Measurements from ENCODE around the gene EIF4G3.
A peak's percentile ranks its signal among the peaks of the same experiment; 100 is the strongest.
"Not testable (repeated sequence)": the region's sequence is repeated elsewhere in the genome, so short reads cannot be mapped to it uniquely, and the experiment has no call there.

Gene EIF4G3, protein sequence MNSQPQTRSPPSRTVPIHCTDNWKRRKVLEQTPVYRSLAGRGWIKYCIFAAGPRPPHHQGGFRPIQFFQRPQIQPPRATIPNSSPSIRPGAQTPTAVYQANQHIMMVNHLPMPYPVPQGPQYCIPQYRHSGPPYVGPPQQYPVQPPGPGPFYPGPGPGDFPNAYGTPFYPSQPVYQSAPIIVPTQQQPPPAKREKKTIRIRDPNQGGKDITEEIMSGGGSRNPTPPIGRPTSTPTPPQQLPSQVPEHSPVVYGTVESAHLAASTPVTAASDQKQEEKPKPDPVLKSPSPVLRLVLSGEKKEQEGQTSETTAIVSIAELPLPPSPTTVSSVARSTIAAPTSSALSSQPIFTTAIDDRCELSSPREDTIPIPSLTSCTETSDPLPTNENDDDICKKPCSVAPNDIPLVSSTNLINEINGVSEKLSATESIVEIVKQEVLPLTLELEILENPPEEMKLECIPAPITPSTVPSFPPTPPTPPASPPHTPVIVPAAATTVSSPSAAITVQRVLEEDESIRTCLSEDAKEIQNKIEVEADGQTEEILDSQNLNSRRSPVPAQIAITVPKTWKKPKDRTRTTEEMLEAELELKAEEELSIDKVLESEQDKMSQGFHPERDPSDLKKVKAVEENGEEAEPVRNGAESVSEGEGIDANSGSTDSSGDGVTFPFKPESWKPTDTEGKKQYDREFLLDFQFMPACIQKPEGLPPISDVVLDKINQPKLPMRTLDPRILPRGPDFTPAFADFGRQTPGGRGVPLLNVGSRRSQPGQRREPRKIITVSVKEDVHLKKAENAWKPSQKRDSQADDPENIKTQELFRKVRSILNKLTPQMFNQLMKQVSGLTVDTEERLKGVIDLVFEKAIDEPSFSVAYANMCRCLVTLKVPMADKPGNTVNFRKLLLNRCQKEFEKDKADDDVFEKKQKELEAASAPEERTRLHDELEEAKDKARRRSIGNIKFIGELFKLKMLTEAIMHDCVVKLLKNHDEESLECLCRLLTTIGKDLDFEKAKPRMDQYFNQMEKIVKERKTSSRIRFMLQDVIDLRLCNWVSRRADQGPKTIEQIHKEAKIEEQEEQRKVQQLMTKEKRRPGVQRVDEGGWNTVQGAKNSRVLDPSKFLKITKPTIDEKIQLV (N-terminal part only)

DNA sequence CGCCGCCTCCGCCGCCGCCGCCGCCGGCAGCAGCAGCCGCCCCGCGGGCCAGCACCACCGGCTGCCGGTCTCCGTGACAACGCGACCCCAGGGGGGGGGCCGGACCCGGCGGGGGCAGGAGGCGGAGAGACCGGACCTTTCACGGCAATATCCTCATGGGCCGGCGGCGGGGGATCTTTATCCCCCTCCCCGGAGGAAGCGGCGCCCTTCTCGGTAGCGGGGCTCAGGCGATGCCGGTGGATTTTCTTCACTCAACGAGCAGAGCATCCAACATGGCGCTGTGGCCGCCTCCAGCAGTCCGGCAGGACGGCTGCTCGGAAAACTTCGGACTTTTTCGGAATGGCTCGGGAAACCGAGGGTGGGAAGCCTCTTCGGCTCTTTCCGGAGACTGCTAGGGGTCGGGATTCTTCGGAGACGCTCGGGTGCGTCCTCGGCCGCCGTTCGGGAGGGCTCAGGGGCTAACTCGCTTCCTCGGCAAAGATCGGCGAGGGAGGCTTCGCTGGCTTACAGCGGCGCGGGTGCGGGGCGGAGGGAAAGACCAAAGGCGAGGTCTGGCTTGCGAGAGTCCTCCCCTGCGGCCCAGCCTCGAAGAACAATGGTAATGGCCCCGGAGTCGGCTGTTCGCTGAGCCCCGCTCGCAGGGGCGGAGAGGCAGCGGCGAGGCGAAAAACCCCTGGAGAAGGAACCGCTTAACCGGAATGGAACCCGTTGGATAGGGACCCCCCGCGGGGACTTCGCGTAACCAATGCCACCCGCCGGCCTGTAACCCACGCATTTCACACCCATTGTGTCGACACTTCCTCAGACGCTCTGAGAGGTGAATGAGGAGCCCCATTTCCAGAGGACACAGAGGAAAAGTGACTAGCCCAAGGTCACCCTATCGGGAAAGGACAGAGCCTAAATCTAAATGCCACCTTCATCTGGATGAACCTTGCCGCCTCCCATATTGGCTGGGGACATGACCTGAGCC lies at the start of gene EIF4G3:
Gene EIF4G3, minus strand, starts transcription at position 312 of the 970 bp plus-strand sequence. CDS start 174,155 bp downstream, outside the sequence.
- peak; percentile 99 for DNase-seq (ENCODE audit: low read depth, low spot score)

DNA sequence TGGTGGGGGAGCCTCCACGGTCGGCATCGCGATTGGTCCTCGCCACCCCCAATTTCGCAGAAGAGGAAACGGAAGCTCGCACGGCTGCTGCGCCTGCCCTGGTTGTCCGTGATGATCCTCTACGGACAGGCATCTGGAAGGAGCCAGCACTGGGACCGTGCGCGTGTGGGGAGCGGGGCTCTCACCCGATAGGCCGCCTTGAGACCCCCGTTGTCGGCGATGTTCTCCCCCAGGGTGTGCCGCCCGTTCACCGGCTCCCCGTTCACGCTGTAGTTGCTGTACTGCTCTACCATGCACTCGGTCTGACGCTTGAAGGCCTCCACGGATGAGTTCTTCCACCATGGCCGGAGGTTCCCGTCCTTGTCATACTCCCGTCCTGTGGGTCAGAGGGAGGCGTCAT lies 48.4 kb upstream of the EIF4G3 start:
- no peak for DNase-seq (ENCODE audit: low read depth, low spot score)

DNA sequence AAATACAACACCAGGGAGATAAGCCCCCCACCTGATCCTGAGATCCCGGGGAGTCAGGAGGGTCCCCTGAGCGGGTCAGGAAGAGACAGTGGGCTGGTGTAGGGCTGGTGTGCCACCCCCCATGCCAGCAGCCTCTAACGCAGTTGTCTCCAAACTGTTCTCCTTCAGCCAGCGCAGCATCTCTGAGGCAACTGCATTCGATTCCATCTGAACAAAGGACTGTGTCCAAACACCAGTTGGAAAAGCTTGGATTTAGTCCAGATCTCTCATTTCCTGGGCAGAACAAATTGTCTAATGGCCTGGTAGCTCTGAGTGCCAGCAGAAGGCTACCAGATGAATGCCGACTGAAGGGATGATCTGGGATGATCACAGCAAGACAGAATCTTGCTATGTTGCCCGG lies 44.1 kb upstream of the EIF4G3 start:
- DNase-seq (ENCODE audit: low read depth, low spot score) = no peak

DNA sequence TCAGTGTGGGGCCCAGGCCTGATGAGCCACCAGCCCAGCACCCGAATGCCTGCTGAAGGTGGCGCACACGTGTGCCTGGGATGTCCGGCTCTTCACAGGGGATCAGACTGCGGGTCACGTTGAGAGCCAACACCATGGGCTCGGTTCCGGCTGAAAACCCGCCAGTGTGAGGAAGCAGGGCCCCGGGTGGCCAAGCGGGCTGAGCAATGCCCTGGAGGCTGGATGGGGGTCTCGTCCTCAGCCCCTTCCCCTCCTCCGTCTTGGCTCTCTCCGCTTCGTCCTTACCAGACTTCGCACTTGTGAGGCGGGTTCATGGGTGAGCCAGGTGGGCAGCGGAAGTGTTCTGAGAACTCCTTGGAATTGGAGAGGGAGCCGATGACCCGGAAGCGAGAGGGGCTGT lies 43.0 kb upstream of the EIF4G3 start:
- DNase-seq (ENCODE audit: low read depth, low spot score) = no peak

DNA sequence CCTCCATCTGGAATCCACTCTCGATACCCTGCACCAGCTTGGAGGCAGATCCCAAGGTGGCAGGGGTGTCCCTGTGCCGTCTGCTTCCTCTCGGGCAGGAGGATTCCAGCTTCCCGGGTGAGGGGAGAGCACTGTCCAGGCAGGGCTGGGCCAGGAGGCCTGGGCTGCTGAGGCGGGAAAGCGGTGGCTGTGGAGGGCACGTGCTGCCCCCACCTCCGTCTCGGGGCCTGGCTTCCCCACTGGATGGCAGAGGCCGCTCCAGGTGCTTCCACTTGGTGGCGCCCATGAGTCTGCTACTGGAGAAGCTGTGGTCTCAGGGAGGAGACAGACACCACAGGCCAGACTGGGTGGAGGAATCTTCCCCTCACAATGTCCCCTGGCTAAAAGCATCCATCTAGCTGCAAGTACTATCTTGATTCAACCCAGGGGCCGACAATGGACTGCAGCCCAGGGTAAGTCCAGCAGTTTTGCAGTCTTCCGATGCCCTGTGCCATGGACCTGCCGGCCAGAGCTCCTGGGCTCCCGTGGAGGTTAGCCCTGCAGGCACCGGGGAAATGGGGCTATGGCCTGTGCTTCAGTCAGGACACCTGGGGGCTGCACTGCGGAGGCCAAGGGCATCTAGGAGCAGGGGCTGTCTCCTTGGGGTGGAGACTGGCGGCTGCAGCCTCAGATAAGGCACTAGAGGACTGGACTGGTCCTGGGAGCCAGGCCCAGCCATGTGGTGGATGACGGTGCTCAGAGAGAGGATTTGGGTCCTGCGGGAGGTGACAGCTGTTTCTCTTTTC lies 41.3 kb upstream of the EIF4G3 start:
- DNase-seq (ENCODE audit: low read depth, low spot score) = peak; percentile 7

DNA sequence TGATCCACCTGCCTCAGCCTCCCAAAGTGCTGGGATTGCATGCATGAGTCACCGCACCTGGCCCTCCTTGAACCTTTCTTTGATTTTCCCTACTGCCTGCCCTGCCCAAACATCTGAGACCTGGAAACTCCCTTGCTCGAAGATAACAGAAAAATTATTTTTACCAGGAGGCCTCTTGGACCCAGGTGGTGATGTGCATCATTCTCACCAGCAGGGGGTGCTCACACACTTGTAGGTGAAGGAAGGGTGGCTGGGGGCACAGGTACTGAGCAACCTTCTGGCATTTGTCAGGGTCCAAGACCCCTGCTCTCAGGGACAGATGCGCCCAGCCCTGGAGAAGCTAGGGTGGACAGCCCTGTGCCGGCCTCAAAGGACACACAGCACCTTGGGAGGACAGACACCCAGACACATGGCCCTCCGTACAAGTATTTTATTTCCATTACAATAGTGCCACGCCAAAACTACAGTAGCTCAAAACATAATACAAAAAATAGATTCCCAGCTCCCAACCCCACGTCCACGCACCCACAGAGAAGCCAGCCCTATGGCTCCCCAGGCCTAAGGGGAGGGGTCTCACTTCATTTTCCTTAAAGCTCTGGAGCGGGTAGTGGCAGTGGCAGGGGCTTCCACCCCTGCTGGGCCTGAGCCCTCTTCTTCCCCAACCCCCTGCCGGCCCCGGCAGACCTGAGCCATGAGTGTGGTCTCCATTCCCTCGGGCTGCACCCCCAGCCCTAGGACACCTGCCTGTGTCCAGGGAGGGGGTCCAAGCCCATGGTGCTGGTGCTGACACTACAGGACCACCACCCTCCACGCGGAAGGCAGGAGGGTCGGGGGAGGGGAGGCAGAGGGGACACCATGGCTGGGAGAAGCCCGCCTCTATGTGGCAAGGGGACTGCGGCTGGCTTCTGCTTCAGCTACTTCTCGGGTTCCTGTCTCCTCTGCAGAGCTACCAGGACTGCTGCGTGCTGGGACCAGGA lies 40.4 kb upstream of the EIF4G3 start:
- DNase-seq (ENCODE audit: low read depth, low spot score) = peak; percentile 27

DNA sequence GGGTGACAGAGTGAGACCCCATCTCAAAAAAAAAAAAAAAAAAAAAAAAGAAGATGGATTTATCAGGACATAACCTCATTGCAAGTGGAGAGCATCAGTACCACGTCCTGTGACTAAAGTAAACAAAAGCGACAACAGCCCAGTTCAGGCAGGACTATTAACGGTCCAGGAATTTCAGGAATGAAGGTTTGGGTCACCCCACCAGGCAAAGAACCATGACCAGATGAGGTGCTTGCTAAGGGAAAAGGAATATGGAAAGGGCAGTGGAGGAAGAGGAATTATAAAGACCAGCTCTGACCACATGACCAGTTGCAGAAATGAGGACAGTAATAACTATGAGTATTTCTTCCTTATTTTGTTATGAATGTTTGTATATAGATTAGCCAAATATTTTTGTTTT lies 35.4 kb upstream of the EIF4G3 start:
- no peak for DNase-seq (ENCODE audit: low read depth, low spot score)

DNA sequence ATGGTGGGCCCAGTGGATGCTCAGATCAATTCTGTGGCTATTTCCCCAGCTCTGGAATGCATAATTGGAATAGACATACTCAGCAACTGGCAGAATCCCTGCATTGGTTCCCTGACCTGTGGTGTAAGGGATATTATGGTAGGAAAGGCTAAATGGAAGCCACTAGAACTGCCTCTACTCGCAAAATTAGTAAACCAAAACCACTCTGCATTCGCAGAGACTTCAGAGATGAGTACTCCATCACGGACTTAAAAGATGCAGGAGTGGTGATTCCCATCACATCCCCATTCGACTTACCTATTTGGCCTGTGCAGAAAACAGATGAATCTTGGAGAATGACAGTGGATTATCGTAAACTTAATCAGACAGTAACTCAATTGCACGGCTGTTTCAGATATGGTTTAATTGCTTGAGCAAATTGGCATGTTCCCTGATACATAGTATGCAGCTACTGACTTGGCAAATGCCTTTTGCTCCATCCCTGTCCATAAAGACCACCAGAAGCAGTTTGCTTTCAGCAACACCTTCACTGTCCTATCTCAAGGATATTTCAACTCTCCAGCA lies 31.5 kb upstream of the EIF4G3 start:
- not testable (repeated sequence) for DNase-seq (ENCODE audit: low read depth, low spot score)

DNA sequence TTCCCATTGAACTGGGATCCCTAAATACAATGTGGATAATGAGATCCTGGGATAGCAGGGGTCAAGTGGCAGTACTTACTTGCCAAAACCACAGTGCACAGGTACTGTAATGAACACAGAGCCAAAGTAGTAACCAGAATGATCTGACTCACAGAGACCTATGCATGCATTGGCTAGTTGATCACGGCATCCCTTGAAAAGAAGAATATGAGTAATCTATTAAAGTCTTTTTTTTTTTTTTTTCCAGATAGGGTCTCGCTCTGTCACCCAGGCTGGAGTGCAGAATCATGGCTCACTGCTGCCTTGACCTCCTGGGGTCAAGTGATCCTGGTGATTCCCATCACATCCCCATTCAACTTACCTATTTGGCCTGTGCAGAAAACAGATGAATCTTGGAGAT lies 29.4 kb upstream of the EIF4G3 start:
- no peak for DNase-seq (ENCODE audit: low read depth, low spot score)

DNA sequence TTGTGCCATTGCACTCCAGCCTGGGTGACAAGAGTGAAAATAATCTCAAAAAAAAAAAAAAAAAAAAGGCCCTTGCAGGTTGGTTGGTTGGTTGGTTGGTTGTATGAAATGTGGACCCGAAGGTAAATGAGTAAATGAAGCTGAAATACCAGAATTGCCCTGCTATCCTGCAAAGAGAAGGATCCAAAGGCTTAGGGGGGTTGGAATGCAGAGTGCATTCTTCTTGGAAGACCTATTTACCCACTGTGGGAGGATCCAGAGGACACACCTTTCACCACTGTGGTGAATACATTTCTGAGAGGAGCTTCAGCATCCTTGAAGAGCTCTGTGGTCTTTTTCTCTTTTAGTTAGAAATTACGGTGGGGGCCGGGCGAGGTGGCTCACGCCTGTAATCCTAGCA lies 28.7 kb upstream of the EIF4G3 start:
- no peak for DNase-seq (ENCODE audit: low read depth, low spot score)

DNA sequence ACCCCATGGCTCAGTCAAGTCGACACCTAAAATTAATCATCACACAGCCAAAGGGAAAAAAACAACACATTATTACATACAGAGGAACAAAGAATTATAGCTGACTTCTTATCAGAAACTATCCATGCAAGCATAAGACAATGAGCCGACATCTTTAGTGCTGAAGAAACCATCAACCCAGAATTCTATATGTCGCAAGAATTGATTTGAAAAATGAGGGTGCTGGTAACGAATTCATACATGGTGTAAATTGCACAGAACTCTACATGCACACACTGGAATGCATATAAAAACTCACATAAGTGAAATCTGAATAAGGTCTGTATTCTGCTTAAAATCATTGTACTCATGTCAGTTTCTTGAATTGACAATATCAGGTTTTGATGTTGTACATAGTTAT lies 25.0 kb upstream of the EIF4G3 start:
- DNase-seq (ENCODE audit: low read depth, low spot score) = no peak

DNA sequence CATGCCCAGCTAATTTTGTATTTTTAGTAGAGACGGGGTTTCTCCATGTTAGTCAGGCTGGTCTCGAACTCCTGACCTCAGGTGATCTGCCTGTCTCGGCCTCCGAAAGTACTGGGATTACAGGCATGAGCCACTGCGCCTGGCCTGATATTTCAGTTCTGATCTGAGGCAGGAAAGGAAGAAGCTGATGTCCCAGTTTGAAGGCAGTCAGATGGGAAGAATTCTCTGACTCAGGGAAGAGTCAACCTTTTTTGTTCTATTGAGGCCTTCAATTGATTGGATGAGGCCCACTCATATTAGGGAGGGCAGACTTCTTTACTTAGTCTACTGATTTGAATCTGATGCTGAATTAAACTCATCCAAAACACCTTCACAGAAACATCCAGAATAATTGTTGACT lies 24.5 kb upstream of the EIF4G3 start:
- DNase-seq (ENCODE audit: low read depth, low spot score) = not testable (repeated sequence)

DNA sequence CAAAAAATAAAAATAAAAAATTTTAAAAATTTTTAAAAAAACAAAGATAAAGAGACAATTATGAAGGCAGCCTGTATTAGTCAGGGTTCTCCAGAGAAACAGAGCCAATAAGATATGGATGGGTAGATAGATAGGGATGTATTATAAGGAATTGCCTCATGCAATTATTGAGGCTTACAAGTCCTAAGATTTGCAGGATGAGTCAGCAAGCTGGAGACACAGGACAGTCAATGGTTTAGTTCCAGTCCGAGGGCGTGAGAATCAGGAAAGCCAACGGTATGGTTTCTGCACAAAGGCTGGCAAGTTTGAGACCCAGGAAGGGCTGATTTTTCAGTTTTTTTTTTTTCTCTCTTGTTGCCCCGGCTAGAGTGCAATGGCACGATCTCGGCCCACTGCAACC lies 24.1 kb upstream of the EIF4G3 start:
- no peak for DNase-seq (ENCODE audit: low read depth, low spot score)

DNA sequence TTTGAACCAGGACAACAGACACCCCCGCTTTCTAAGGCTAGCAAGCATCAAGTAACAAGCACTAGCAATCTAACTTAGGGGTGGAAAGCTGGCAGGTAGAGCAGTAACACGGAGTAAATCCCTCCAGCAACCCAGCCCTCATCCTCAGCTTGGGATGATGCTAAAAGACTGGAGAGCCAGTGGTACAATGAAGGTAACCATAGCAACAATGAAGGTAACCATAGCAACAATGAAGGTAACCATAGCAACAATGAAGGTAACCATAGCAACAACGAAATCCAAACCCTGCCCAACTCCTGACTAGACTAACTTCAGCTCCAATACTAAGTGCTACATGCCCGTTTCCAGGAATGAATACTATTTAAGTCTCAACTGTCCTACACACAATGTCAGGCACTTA lies 22.2 kb upstream of the EIF4G3 start:
- DNase-seq (ENCODE audit: low read depth, low spot score) = no peak

DNA sequence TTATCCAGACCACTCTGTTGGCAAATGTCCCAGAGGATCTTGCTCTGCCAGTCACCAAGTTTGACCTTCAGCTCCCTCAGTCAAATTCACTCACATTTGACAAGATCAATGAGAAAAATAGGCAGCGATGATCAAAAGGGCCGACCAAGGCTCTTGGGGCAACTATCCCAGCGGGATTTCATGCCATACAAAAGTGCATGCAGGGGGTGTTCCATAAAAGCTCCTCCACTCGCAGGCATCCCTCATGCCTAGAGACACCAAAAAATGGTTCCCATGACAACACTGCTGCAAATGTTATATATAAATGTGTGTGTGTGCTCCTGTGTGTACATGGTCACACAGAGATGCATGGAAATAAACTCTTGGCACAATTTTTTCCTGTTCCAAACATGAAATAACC lies 16.2 kb upstream of the EIF4G3 start:
- no peak for DNase-seq (ENCODE audit: low read depth, low spot score)

DNA sequence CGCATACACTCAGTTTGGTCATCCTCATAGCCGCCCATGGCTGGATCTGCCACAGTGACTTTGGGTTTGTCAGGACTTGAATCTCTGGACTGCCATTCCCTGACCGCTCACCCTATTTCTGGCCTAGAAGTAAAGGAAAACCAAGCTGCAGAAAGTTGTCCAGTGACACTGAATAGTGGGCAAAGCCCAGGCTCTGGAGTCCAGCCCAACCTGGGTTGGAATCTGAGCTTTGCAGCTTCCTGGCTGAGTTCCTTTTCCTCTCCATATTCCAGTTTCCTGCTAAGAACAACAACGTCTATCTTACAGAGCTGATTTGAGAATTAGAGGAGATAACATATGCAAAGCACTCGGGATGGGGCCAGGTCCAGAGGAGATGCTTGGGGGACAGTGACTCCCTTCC lies 15.6 kb upstream of the EIF4G3 start:
- no peak for DNase-seq (ENCODE audit: low read depth, low spot score)

DNA sequence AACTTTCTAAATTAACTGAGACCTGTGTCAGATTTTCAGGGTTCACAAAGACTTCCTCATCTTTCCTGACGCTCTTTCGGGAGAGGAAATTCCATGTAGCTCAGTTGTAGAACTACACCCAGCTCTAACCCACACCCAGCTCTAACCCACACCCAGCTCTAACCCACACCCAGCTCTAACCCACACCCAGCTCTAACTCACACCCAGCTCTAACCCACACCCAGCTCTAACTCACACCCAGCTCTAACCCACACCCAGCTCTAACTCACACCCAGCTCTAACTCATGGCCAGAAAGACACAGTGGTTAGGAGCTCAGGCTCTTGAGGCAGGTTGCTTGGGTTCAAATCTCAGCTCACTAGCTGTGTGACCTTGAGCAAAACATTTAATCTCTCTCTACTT lies 14.1 kb upstream of the EIF4G3 start:
- DNase-seq (ENCODE audit: low read depth, low spot score) = not testable (repeated sequence)

DNA sequence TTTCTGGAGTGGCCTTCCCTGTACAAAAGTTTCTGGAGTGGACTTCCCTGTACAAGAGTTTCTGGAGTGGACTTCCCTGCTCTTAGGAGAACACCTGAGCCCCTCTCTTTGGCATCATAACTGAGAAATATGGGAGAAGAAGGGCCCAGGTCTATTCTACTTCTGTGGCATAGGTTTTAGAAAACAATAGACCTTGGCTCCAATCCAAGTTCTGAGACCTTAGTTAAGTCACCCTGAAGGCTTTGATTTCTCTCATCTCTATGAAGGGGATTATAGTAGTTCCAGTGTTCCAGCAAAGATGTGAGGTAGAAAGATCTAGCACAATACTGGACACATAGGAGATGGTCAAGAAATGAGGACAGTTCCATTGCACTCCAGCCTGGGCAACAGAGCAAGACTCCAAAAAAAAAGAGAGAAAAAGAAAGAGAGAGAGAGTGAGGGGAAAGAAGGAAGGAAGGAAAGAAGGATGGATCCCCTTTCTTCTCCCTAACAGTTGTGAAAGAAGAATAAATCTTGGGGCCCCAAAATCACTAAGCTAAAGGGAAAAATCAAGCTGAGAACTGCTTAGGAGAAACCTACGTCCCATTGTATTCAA lies 13.3 kb upstream of the EIF4G3 start:
- no peak for DNase-seq (ENCODE audit: low read depth, low spot score)
